ENCODE measurements around the gene PALM2AKAP2. TPM values are rescaled to one million over a fixed set of nuclear protein-coding genes. Genes with fewer than 3 reads are reported as not detected.
"Not testable (repeated sequence)": the region's sequence is repeated elsewhere in the genome, so short reads cannot be mapped to it uniquely, and the experiment has no call there.

PALM2AKAP2 gene
- total and polyA plus RNA-seq, 7 donors, result 0.60 to 4.5 (median 1.2) TPM; not detected in 1

DNA sequence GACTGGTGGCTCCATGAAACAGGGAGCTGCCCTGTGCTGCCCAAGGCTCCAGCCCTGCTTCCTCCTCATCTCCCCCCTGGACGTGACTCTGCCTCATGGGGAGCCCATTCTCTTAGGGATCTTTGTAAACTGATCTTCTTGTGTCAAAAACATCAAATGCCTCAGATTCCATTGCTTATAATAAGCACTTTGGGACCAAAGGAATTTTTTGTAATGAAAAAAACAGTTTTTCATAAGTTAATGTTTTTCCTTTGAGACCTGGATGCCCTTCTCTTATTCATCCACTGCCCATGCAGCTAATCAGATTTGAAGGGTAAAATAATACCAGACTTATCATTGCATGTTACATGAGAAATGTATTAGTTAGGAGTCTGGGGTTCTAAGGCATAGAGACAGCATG is 41.7 kb downstream of the PALM2AKAP2 start:
- Histone ChIP-seq H3K27me3 (no peaks in the 10 kb centered on the region), H3K36me3 (no peaks in the 10 kb centered on the region), H3K9me3 (no peaks in the 10 kb centered on the region), H3K4me3 (no peak overlapping the region), H3K27ac (no peak overlapping the region), H3K4me1 (peaks cover 0 to 11% (median 7%) of the 10 kb centered on the region in 4 donors)
- no peak for DNase-seq
- intact Hi-C loops (cut with DNase I), result no loop called here
- 70 to 82% methylated on average over 1 of the region's 1 CpG for WGBS, 2 donors
- TF ChIP-seq POLR2AphosphoS5 (IDR thresholded peaks at IDR 0.05) (no peak), POLR2A (IDR thresholded peaks at IDR 0.05) (no peak), EP300 (IDR thresholded peaks at IDR 0.05) (no peak)
- TF ChIP-seq, protein P1, sequence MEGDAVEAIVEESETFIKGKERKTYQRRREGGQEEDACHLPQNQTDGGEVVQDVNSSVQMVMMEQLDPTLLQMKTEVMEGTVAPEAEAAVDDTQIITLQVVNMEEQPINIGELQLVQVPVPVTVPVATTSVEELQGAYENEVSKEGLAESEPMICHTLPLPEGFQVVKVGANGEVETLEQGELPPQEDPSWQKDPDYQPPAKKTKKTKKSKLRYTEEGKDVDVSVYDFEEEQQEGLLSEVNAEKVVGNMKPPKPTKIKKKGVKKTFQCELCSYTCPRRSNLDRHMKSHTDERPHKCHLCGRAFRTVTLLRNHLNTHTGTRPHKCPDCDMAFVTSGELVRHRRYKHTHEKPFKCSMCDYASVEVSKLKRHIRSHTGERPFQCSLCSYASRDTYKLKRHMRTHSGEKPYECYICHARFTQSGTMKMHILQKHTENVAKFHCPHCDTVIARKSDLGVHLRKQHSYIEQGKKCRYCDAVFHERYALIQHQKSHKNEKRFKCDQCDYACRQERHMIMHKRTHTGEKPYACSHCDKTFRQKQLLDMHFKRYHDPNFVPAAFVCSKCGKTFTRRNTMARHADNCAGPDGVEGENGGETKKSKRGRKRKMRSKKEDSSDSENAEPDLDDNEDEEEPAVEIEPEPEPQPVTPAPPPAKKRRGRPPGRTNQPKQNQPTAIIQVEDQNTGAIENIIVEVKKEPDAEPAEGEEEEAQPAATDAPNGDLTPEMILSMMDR (IDR thresholded peaks at IDR 0.05), result no peak

DNA sequence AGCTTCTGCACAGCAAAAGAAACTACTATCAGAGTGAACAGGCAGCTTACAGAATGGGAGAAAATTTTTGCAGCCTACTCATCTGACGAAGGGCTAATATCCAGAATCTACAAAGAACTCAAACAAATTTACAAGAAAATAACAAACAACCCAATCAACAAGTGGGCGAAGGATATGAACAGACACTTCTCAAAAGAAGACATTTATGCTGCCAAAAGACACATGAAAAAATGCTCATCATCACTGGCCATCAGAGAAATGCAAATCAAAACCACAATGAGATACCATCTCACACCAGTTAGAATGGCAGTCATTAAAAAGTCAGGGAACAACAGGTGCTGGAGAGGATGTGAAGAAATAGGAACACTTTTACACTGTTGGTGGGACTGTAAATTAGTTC is 45.4 kb downstream of the PALM2AKAP2 start:
- H3K27ac ChIP-seq; H3K27me3 ChIP-seq; H3K4me1 ChIP-seq; H3K9me3 ChIP-seq; intact Hi-C loops (cut with DNase I); H3K36me3 ChIP-seq; H3K4me3 ChIP-seq; DNase-seq: not testable (repeated sequence)
- WGBS, 2 donors, result 87 to 90% methylated on average over 2 of the region's 2 CpGs

DNA sequence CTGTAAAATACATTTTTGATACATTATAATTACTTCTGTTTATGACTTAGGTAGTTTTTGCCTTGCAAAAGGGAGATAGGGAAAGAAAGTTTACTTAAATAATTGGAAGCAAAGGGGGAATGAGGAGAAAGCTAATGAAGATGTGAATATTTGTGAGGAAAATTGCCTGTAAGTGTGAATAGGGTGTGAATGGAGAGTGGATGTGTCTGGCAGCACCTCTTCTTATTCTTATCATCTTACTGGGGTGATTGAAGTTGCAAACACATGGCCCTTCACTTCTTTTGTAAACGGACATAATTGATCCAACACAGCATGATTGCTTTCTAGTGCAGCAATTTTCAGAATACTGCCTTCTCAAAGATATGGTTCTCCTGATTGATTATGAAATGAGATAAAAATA is 46.6 kb downstream of the PALM2AKAP2 start:
- intact Hi-C loops (cut with DNase I), result no loop called here
- WGBS, 2 donors, result 33 to 57% methylated on average over 1 of the region's 1 CpG
- peaks cover 0 to 7% (median 3%) of the 10 kb centered on the region in 4 donors for H3K4me1 ChIP-seq
- H3K27me3 ChIP-seq, result no peaks in the 10 kb centered on the region
- H3K27ac ChIP-seq, result no peak overlapping the region
- DNase-seq, result no peak
- no peak overlapping the region for H3K4me3 ChIP-seq
- no peaks in the 10 kb centered on the region for H3K36me3 ChIP-seq
- TF ChIP-seq POLR2A (IDR thresholded peaks at IDR 0.05) (no peak), POLR2AphosphoS5 (IDR thresholded peaks at IDR 0.05) (no peak), EP300 (IDR thresholded peaks at IDR 0.05) (no peak)
- TF ChIP-seq, protein P1 (IDR thresholded peaks at IDR 0.05), result no peak
- no peaks in the 10 kb centered on the region for H3K9me3 ChIP-seq

DNA sequence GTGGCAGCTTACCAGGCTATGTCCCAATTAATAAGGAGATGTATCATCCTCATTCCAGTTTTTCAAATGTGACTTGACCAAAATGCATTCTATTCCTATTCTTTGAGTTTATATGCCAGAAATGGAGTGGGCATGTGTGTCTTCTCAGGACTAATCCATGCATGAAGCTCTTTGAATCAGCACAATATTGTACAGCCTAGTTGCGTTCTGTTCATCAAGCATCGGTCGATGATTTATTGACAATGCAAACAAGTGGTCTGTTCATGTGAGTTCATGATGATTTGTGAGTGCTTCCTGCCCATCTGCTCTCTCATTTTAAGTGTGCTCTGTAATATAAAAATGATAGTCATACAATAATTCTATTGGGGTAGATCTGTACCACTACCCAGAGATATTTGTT is 48.3 kb downstream of the PALM2AKAP2 start:
- DNase-seq, result no peak
- H3K4me1 ChIP-seq, result peaks cover 0 to 16% (median 13%) of the 10 kb centered on the region in 4 donors
- 77 to 90% methylated on average over 3 of the region's 3 CpGs for WGBS, 2 donors
- intact Hi-C loops (cut with DNase I), result no loop called here
- no peak overlapping the region for H3K4me3 ChIP-seq
- H3K27me3 ChIP-seq, result no peaks in the 10 kb centered on the region
- H3K36me3 ChIP-seq, result no peaks in the 10 kb centered on the region
- no peaks in the 10 kb centered on the region for H3K9me3 ChIP-seq
- H3K27ac ChIP-seq, result no peak overlapping the region
- TF ChIP-seq POLR2A (IDR thresholded peaks at IDR 0.05) (no peak), POLR2AphosphoS5 (IDR thresholded peaks at IDR 0.05) (no peak), EP300 (IDR thresholded peaks at IDR 0.05) (no peak)
- TF ChIP-seq, protein P1 (IDR thresholded peaks at IDR 0.05), result no peak
